NCI-H748 (cell line): ENCODE data around the gene INVS.
"Not testable (repeated sequence)": the region's sequence is repeated elsewhere in the genome, so short reads cannot be mapped to it uniquely, and the experiment has no call there.

Experiments used
- DNase-seq: peaks from one replicate; lab custom pipeline; 2025; ENCODE audit not compliant: unreplicated experiment; lab: John Stamatoyannopoulos, UW

INVS gene, protein sequence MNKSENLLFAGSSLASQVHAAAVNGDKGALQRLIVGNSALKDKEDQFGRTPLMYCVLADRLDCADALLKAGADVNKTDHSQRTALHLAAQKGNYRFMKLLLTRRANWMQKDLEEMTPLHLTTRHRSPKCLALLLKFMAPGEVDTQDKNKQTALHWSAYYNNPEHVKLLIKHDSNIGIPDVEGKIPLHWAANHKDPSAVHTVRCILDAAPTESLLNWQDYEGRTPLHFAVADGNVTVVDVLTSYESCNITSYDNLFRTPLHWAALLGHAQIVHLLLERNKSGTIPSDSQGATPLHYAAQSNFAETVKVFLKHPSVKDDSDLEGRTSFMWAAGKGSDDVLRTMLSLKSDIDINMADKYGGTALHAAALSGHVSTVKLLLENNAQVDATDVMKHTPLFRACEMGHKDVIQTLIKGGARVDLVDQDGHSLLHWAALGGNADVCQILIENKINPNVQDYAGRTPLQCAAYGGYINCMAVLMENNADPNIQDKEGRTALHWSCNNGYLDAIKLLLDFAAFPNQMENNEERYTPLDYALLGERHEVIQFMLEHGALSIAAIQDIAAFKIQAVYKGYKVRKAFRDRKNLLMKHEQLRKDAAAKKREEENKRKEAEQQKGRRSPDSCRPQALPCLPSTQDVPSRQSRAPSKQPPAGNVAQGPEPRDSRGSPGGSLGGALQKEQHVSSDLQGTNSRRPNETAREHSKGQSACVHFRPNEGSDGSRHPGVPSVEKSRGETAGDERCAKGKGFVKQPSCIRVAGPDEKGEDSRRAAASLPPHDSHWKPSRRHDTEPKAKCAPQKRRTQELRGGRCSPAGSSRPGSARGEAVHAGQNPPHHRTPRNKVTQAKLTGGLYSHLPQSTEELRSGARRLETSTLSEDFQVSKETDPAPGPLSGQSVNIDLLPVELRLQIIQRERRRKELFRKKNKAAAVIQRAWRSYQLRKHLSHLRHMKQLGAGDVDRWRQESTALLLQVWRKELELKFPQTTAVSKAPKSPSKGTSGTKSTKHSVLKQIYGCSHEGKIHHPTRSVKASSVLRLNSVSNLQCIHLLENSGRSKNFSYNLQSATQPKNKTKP

GRCh38 chr9:100098887-100099721 lies at the start of gene INVS, which contains the start of gene ERP44:
TSS of gene INVS (plus strand) at chr9:100099243. CDS start at chr9:100104522, 5,279 bp downstream.
TSS of gene ERP44 (minus strand) at chr9:100099000. CDS start at chr9:100098840, 160 bp downstream.
- peak; percentile 99 for DNase-seq

GRCh38 chr9:100049551-100049950 lies 49.5 kb upstream of the INVS start:
- no peak for DNase-seq

DNA sequence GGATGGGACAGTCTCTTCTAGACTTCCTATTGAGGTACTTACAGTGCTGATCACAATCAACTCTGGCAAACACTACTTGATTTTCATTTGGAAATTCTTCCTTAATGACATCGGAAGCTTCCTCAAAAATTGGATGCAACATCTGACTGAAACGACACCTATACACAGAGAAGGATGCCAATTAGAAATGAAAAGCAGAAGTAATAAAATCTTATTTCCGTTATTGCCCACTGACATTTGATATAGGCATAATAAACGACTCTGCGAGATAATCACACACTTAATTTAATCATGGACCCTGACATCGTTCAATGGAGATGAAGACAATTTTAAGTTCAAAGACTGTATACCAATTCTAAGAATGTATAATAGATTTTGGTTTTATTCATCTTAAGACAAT lies 46.7 kb upstream of the INVS start:
- no peak for DNase-seq

GRCh38 chr9:100056561-100056960 lies 42.5 kb upstream of the INVS start:
- DNase-seq = no peak

DNA sequence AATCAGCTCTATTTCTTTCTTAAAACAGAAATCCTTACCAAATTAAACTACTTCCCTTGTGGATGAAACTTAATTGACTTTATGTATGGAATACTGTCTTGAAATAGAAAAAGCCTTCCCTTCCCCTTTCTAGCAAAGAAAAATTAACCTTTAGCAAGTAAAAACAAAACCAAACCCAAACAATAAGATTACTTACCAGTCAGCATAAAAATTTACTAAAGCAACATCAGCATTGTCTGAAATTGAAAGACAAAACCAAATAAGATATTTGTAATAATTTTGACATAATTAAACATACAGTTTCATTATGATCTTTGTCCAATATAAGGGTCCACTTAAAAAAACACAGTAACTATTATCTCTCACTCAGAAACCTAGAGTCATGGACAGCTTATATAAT lies 41.4 kb upstream of the INVS start:
- DNase-seq = no peak

DNA sequence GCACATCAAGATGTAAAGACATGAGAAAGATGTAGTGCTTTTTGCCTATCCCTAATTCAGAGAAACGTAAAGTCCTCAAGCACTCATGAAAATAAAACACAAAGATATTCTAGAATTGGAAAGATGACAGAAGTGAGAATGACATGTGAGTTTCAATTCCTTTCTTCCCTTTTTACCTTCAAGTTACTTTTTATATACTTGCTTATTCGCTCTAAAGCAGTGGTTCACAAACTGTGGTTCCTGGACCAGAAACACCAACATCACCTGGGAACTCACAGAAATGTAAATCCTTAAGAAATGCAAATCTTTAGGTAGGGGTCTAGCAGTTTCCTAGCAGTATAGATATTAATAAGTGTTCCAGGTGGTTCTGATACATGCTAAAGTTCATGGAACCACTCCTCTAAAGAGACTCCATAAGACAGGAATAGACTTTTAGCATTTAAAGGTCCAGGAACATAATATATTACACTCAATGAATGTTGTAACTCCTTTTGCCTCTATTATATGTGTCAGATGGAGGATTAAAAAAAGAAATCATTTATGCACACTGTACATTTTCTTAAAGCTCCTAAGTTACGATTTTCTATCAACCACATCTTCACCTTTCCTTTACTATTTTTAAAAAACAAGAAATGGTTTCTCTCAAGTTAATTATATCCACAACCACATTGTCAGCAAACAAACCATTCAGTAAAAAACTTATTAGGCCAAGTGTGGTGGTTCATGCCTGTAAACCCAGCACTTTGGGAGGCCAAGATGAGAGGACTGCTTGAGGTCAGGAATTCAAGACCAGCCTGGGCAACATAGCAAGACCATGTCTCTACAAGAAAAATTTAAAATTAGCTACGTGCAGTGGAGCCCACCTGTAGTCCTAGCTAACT lies 40.1 kb upstream of the INVS start:
- no peak for DNase-seq

DNA sequence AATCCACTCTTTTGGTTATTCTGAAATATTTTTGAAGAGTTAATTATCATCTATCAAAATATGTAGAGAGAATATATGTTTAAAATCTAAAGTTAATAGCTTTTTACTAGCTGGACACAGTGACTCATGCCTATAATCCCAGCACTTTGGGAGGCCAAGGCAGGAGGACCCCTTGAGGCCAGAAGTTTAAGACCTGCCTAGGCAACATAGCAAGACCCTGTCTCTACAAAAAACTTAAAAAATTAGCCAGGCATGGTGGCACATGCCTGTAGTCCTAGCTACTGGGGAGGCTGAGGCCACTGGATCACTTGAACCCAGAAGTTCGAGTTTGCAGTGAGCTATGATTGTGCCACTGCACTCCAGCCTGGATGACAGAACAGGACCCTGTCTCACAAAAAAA lies 36.4 kb upstream of the INVS start:
- not testable (repeated sequence) for DNase-seq

GRCh38 chr9:100063185-100063584 lies 35.9 kb upstream of the INVS start:
- DNase-seq = no peak

DNA sequence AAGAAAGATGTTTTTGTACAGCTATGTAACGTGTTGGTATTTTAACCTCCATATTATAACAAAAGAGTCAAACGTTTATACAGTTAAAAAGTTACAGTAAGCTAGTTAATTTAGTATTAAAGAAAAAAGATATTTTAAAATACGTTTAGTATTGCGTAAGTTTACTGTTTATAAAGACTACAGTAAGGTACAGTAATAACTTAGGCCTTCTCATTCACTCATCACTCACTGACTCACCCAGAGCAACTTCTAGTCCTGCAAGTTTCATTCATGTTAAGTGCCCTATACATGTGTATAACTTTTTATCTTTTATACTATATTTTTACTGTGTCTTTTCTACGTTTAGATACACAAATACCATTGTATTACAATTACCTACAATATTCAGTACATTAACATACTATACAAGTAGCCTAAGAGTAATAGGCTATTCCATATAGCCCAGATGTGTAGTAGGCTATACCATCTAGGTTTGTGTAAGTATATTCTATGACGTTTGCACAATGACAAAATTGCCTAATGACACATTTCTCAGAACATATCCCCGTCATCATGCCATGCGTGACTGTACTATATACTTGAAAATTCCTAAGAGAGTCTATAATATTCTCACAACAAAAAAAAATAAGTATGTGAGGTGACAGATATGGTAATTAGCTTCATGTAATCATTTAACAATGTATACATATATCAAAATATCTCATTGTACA lies 34.0 kb upstream of the INVS start:
- DNase-seq = no peak

- no peak for DNase-seq
These were observed 32.5 kb upstream of the INVS start for GRCh38 chr9:100066539-100066938.

GRCh38 chr9:100067990-100068389 lies 31.1 kb upstream of the INVS start:
- not testable (repeated sequence) for DNase-seq

DNA sequence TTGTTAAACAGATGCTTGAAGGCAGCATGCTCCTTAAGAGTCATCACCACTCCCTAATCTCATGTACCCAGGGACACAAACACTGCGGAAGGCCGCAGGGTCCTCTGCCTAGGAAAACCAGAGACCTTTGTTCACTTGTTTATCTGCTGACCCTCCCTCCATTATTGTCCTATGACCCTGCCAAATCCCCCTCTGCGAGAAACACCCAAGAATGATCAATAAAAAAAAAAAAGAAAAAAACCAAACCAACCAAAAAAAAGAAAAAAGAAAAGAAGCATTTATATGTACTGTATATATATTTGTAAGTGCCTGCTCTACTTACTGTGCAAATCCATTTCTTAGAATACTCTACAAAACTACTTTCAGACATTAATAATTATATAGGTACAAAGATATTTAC lies 30.0 kb upstream of the INVS start:
- not testable (repeated sequence) for DNase-seq

GRCh38 chr9:100070104-100071041 lies 28.7 kb upstream of the INVS start:
- no peak for DNase-seq

DNA sequence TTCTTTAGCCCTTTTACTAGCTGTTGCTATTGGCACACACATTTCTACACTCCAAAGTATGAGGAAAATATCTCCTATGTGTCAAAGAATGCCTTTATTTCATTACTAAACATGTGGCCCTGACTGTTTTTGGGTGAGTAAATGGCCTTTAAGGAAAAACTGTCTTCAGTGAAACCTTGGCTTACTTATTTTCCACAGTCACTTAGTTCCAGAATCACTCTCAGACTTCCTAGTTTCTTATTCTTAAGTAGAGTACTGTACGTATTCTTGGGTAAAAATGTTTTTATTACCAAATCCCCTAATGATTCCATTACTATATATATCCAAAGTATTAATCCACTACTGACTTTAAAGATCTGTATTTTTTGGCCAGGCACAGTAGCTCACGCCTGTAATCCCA lies 27.8 kb upstream of the INVS start:
- no peak for DNase-seq

GRCh38 chr9:100072805-100073204 lies 26.2 kb upstream of the INVS start:
- DNase-seq = no peak

DNA sequence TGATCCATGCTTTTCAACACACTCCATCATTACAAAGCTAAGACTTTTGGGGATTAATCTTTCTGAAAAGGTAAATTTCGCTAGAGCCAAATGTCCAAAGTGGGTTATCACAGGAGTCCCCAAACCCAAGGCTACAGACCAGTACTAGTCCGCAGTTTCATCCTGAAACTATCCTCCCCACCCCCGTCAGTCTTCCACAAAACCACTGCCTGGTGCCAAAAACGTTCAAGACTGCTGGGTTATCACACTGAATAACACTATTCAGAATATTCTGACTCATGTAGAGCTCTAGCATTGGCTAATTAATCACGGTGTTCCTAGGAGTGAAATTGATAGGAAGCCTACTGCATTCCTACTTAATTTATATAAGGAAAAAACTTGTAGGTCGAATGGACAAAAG lies 24.9 kb upstream of the INVS start:
- DNase-seq = no peak

GRCh38 chr9:100074989-100075388 lies 24.1 kb upstream of the INVS start:
- DNase-seq = no peak

DNA sequence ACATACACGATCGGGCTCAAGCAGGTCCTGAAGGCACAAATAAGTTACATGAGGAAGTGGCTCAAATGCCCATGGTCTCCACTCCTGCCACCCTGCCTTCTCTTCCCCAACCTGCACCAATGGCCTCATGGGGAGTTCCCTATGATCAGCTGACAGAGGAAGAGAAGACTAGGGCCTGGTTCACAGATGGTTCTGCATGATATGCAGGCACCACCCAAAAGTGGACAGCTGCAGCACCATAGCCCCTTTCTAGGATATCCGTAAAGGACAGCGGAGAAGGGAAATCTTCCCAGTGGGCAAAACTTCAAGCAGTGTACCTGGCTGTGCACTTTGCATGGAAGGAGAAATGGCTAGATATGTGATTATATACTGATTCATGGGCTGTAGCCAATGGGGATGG lies 22.8 kb upstream of the INVS start:
- not testable (repeated sequence) for DNase-seq
